Liver (tissue), 3 donors: ENCODE measurements around the gene C1orf50.

Experiments used
- CTCF ChIP-seq: fragments of 150-350 bp; IDR thresholded peaks from 2 replicates; pipeline ENCODE4 v1.5.1; 2017; ENCODE audit warnings: improper control_type of control experiment, low read depth, low read length; ENCODE audit not compliant: missing input control
- GABPA ChIP-seq, 2 donors: IDR thresholded peaks in 1 of 2; conservative IDR thresholded peaks in 1 of 2; 2 replicates each; pipeline ENCODE4 v1.6.1; 2016; ENCODE audit warnings: antibody characterized with exemption in 2 of 2, mild to moderate bottlenecking in 1 of 2, moderate library complexity in 1 of 2
- RAD21 ChIP-seq, 2 donors: IDR thresholded peaks; 2 replicates each; pipeline ENCODE4 v1.6.1; 2016; ENCODE audit warnings: antibody characterized with exemption in 2 of 2, mild to moderate bottlenecking in 2 of 2
- SP1 ChIP-seq: IDR thresholded peaks from 2 replicates; pipeline ENCODE4 v1.6.1; 2018; ENCODE audit warnings: antibody characterized with exemption, mild to moderate bottlenecking
- TAF1 ChIP-seq: conservative IDR thresholded peaks from 2 replicates; pipeline ENCODE4 v1.6.1; 2016; ENCODE audit warnings: antibody characterized with exemption, mild to moderate bottlenecking
- YY1 ChIP-seq: IDR thresholded peaks from 2 replicates; pipeline ENCODE4 v1.6.1; 2016; ENCODE audit warnings: antibody characterized with exemption, mild to moderate bottlenecking
- TF ChIP-seq, protein P1 (sequence below): IDR thresholded peaks from 2 replicates; pipeline ENCODE4 v1.6.1; 2016; ENCODE audit warnings: antibody characterized with exemption
- TF ChIP-seq, protein P2 (sequence below): IDR thresholded peaks from 2 replicates; pipeline ENCODE4 v1.6.1; 2016; ENCODE audit warnings: antibody characterized with exemption, mild to moderate bottlenecking
- TF ChIP-seq, protein P3 (sequence below): IDR thresholded peaks from 2 replicates; pipeline ENCODE4 v1.6.1; 2016; ENCODE audit warnings: antibody characterized with exemption
- donor health status: healthy.
- donor health status: healthy.

GRCh38 chr1:42765269-42765668 lies 1.8 kb upstream of the C1orf50 start:
- TF ChIP-seq, protein P1, sequence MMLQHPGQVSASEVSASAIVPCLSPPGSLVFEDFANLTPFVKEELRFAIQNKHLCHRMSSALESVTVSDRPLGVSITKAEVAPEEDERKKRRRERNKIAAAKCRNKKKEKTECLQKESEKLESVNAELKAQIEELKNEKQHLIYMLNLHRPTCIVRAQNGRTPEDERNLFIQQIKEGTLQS = no peak
- TF ChIP-seq CTCF (no peak), GABPA (IDR thresholded peaks at IDR 0.05 in 1 of 2, conservative IDR thresholded peaks at IDR 0.05 in 1 of 2) (no peak), RAD21 (IDR thresholded peaks at IDR 0.05) (no peak), SP1 (no peak), YY1 (no peak), TAF1 (no peak)
- TF ChIP-seq, protein P2, sequence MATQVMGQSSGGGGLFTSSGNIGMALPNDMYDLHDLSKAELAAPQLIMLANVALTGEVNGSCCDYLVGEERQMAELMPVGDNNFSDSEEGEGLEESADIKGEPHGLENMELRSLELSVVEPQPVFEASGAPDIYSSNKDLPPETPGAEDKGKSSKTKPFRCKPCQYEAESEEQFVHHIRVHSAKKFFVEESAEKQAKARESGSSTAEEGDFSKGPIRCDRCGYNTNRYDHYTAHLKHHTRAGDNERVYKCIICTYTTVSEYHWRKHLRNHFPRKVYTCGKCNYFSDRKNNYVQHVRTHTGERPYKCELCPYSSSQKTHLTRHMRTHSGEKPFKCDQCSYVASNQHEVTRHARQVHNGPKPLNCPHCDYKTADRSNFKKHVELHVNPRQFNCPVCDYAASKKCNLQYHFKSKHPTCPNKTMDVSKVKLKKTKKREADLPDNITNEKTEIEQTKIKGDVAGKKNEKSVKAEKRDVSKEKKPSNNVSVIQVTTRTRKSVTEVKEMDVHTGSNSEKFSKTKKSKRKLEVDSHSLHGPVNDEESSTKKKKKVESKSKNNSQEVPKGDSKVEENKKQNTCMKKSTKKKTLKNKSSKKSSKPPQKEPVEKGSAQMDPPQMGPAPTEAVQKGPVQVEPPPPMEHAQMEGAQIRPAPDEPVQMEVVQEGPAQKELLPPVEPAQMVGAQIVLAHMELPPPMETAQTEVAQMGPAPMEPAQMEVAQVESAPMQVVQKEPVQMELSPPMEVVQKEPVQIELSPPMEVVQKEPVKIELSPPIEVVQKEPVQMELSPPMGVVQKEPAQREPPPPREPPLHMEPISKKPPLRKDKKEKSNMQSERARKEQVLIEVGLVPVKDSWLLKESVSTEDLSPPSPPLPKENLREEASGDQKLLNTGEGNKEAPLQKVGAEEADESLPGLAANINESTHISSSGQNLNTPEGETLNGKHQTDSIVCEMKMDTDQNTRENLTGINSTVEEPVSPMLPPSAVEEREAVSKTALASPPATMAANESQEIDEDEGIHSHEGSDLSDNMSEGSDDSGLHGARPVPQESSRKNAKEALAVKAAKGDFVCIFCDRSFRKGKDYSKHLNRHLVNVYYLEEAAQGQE = no peak
- TF ChIP-seq, protein P3, sequence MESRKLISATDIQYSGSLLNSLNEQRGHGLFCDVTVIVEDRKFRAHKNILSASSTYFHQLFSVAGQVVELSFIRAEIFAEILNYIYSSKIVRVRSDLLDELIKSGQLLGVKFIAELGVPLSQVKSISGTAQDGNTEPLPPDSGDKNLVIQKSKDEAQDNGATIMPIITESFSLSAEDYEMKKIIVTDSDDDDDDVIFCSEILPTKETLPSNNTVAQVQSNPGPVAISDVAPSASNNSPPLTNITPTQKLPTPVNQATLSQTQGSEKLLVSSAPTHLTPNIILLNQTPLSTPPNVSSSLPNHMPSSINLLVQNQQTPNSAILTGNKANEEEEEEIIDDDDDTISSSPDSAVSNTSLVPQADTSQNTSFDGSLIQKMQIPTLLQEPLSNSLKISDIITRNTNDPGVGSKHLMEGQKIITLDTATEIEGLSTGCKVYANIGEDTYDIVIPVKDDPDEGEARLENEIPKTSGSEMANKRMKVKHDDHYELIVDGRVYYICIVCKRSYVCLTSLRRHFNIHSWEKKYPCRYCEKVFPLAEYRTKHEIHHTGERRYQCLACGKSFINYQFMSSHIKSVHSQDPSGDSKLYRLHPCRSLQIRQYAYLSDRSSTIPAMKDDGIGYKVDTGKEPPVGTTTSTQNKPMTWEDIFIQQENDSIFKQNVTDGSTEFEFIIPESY = no peak
